Islet precursor cell (in vitro differentiated cells): ENCODE results near the gene MYT1.
"Not testable (repeated sequence)": the region's sequence is repeated elsewhere in the genome, so short reads cannot be mapped to it uniquely, and the experiment has no call there.

ENCODE experiments used
- DNase-seq: peaks from one replicate; pipeline ENCODE4 v3.0.0-alpha.2; 2018

The MYT1 gene

GRCh38 chr20:64171211-64171610 lies 7.0 kb downstream of the MYT1 start:
- DNase-seq, result no peak

- no peak for DNase-seq
Measured at GRCh38 chr20:64173116-64173515, 8.9 kb downstream of the MYT1 start.

GRCh38 chr20:64176551-64176950 lies 12.3 kb downstream of the MYT1 start:
- DNase-seq, result no peak

- DNase-seq, result no peak
Measured at GRCh38 chr20:64176971-64177370, 12.7 kb downstream of the MYT1 start.

- DNase-seq, result no peak
Measured at GRCh38 chr20:64177384-64177783, 13.1 kb downstream of the MYT1 start.

GRCh38 chr20:64177787-64178186 lies 13.5 kb downstream of the MYT1 start:
- no peak for DNase-seq

- not testable (repeated sequence) for DNase-seq
Measured at GRCh38 chr20:64178925-64179324, 14.7 kb downstream of the MYT1 start.

GRCh38 chr20:64179805-64180204 lies 15.6 kb downstream of the MYT1 start:
- DNase-seq, result no peak

- DNase-seq, result no peak
Measured at GRCh38 chr20:64180673-64181072, 16.4 kb downstream of the MYT1 start.

GRCh38 chr20:64181391-64181790 lies 17.1 kb downstream of the MYT1 start:
- no peak for DNase-seq

- no peak for DNase-seq
Measured at GRCh38 chr20:64182146-64182865, 18.1 kb downstream of the MYT1 start.

GRCh38 chr20:64183313-64183712 lies 19.1 kb downstream of the MYT1 start:
- DNase-seq, result no peak

- DNase-seq, result no peak
Measured at GRCh38 chr20:64184795-64185194, 20.5 kb downstream of the MYT1 start.

GRCh38 chr20:64185276-64185900 lies 21.1 kb downstream of the MYT1 start:
- no peak for DNase-seq

- no peak for DNase-seq
Measured at GRCh38 chr20:64186071-64186598, 21.9 kb downstream of the MYT1 start.

GRCh38 chr20:64187213-64187612 lies 23.0 kb downstream of the MYT1 start:
- DNase-seq, result not testable (repeated sequence)

GRCh38 chr20:64188091-64188490 lies 23.8 kb downstream of the MYT1 start:
- DNase-seq, result no peak

GRCh38 chr20:64188682-64189529 lies 24.7 kb downstream of the MYT1 start:
- no peak for DNase-seq

GRCh38 chr20:64189530-64189966 lies 25.3 kb downstream of the MYT1 start:
- DNase-seq, result no peak

GRCh38 chr20:64189986-64190385 lies 25.7 kb downstream of the MYT1 start:
- DNase-seq, result no peak

- no peak for DNase-seq
Measured at GRCh38 chr20:64191002-64191401, 26.8 kb downstream of the MYT1 start.

GRCh38 chr20:64192406-64192805 lies 28.2 kb downstream of the MYT1 start:
- DNase-seq, result no peak

GRCh38 chr20:64193058-64193457 lies 28.8 kb downstream of the MYT1 start:
- no peak for DNase-seq
